HG03095 (cell line): ENCODE data around the gene NDUFV3.
"Not testable (repeated sequence)": the region's sequence is repeated elsewhere in the genome, so short reads cannot be mapped to it uniquely, and the experiment has no call there.

Experiments
- ATAC-seq: cut with Tn5 transposase; IDR thresholded peaks from one replicate; pipeline ENCODE4 v1.9.1; 2021; ENCODE audit warnings: moderate library complexity; ENCODE audit not compliant: unreplicated experiment

The NDUFV3 gene

DNA sequence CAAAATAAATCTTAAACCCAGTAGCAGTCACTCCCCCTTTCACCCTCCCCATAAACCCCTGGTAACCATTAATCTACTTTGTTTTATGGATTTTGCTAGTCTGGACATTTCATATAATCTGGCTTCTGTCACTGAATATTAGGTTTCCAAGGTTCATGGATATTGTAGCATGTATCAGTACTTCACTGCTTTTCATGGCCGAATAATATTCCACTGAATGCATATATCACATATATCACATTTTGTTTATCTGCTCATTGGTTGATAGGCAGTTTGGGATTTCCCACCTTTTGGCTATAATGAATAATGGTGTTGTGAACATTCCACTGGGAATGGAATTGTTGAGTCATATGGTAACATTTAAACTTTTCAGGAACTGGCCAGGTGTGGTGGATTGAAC is 9.2 kb upstream of the NDUFV3 start:
- no peak for ATAC-seq

DNA sequence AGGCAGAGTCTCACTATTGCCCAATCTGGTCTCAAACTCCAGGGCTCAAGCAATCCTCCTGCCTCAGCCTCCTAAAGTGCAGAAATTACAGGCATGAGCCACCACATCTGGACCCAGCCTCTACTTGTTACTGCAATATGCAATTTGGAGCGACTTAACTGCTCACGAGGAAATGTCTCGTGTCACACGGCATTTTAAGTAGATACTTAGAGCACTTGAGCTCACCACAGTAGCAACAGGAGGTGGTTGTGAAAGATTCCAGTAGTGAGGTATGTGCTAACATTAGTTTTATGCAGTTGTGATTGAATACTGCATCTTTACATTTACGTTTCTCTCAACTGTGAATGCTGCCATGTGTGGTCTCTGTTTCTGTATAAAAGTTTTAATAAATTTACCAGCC is 5.8 kb upstream of the NDUFV3 start:
- no peak for ATAC-seq

DNA sequence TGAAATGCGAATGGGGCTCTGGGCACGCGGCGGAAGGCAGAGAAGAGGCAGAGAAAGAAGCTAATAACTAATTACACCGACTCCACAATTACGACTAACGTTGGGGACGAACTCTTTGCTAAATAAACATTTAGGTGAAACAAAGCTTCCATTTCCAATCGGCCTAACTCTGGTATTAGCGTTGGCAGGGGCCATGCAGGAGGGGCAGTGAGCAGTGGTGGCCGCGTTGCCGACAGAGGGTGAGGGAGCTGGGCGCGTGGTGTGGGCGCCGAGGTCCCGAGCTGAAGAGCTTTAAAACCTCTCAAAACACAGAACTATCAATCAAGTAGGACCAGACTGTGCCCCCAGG is 553 bp upstream of the NDUFV3 start:
- peak; percentile 14 for ATAC-seq

DNA sequence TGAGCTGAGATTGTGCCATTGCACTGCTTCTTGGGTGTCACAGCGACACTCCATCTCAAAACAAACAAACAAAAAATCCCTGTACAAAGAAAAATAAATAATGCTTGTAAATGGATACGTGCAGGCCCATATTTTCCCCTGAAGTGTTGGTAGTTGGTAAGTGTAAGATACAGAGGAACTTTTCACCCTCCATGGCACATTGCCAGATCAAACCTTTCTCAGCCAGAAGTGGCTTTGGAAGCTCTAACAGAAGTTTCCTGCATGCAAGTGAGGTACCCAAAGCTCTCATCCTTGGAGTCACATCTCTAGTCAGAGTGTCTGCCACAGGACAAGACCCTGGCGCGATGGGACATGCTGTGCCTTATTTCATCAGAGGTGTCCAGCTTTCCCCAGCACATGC is 7.3 kb downstream of the NDUFV3 start:
- no peak for ATAC-seq

DNA sequence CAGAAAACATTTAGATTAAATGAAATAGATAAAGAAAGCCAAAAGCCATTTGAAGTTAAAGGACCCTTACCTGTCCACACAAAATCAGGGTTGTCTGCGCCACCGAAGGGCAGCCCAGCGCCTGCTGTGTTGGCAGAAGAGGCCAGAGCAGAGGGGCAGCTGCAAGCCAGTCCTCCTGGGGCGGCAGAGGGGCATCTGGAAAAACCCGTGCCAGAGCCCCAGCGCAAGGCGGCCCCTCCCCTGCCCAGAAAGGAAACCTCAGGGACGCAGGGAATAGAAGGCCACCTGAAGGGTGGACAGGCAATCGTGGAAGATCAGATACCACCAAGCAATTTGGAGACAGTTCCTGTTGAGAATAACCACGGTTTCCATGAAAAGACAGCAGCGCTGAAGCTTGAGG is 10.7 kb downstream of the NDUFV3 start:
- ATAC-seq: no peak

DNA sequence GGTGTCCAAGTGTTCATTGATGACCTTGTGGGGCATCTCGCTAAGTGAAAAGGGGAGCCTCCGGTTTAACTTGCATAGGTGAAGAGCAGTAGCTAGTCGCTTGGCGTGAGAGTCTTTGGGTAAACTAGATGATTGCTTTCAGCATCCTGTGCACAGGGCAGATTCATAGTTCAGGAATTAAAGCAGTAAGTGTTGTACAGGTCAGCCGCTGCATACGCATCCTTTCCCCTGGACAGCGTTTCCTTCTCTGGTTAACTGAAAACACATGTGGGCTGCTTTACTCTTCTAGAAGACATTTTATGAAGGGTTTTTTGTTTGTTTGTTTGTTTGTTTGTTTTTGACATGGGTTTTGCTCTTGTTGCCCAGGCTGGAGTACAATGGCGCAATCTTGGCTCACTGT is 12.1 kb downstream of the NDUFV3 start:
- no peak for ATAC-seq

DNA sequence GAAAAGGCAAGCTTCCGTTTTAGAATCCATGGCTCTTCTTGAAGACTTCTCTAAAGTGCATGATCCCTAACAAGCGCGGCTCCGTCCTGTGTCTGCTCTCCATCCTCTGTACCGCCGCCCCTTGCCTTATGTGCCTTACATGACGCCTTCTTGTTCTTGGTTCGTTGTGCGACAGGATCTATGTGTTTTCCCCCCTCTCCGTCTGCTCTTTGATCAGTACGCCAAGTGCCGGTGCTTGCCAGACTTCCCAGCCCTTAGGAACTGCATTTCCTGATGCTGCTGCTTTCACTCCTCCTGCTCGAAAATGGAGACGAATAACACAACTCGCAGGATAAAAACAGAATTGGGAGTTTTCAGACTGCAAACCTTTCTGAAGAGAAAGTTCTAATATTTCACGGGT is 13.1 kb downstream of the NDUFV3 start:
- ATAC-seq: no peak

DNA sequence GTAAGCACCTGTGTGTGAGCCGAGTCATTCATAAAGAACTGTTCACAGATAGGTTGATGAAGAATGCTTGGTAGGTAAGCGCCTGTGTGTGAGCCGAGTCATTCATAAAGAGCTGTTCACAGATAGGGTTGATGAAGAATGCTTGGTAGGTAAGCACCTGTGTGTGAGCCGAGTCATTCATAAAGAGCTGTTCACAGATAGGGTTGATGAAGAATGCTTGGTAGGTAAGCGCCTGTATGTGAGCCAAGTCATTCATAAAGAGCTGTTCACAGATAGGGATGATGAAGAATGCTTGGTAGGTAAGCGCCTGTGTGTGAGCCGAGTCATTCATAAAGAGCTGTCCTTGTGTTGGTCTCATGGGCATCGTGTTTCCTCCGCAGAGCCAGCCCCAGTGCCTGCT is 15.4 kb downstream of the NDUFV3 start:
- not testable (repeated sequence) for ATAC-seq

DNA sequence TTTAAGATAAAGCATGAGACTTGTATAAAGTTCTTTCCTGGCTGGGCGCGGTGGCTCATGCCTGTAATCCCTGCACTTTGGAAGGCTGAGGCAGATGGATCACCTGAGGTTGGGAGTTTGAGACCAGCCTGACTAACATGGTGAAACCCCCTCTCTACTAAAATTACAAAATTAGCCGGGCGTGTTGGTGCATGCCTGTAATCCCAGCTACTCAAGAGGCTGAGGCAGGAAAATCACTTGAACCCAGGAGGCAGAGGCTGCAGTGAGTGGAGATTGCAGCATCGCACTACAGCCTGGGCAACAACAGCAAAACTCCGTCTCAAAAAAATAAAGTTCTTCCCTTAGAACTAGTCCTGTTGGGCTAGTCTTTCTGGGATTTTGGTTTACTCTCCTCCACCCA is 18.8 kb downstream of the NDUFV3 start:
- not testable (repeated sequence) for ATAC-seq

DNA sequence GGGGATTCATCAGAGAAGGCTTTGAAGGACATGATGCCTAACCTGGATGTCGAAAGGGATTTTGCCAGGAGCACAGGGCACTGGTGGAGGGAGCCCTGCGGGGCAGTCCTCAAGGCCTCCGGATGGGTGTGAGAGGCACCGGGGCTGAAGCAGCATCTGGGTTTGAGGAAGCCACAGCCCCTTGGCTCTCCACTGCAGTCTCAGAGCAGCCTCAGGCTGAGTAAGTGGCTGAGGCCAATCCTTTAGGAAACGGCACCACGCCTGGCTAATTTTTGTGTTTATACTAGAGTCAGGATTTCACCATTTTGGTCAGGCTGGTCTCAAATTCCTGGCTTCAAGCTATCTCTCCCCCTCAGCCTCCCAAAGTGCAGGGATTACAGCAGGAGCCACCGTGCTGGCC is 20.4 kb downstream of the NDUFV3 start:
- ATAC-seq: no peak

DNA sequence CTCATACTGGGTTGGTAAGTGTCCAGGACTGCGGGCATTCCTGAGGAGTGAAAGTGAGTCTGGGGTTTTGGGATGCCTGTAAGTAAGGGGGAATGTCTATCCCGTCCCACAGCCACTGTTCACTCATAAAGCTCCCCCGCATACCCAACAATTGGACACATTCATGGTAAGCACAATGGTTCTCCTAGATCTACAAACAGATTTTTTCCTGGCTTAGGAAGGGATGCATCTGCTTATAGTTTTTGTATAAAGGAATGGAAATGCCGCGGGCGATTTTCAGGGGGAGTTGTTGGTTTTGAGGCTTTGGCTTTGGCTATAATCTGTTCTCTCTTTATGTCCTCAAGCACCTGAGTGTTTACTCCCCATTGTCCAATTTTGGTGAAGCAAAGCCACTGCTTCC is 25.2 kb downstream of the NDUFV3 start:
- ATAC-seq: no peak

DNA sequence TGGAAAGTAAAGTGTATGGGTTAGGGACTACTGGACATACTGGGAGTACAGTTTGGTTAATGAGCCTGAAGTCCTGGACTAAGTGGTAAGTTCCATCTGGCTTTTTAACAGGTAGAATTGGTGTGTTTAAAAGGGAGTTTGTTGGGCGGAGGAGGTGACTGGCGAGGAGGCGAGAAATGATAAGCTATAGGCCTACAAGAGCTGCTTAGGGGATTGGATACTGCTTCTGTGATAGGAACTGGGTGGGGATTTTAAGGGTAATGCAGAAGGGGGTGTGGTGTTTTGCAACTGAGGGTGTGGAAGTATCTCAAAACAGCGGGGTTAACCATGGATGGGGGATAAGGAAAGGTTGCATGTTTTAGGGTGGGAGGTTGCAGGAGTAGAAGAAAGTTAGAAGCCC is 28.8 kb downstream of the NDUFV3 start:
- ATAC-seq: no peak

DNA sequence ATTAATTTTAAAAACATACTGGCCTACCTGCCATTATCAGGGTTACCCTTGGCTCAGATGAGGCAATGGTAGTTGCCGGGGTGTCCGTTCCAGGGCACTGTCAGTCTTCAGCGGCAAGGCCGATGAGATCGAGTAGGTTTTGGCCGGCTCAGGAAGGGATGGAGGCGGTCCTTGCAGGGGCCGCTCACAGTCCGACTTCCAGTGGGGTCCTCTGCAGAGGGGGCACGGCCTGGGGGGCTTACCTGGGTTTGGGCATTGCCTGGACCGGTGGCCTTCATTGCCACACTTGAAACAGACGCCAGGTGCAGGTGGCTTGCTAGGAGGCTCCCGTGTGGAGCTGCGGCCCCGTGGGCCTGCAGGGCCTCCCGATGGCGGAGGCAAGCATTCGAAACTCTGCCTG is 29.8 kb downstream of the NDUFV3 start:
- no peak for ATAC-seq

DNA sequence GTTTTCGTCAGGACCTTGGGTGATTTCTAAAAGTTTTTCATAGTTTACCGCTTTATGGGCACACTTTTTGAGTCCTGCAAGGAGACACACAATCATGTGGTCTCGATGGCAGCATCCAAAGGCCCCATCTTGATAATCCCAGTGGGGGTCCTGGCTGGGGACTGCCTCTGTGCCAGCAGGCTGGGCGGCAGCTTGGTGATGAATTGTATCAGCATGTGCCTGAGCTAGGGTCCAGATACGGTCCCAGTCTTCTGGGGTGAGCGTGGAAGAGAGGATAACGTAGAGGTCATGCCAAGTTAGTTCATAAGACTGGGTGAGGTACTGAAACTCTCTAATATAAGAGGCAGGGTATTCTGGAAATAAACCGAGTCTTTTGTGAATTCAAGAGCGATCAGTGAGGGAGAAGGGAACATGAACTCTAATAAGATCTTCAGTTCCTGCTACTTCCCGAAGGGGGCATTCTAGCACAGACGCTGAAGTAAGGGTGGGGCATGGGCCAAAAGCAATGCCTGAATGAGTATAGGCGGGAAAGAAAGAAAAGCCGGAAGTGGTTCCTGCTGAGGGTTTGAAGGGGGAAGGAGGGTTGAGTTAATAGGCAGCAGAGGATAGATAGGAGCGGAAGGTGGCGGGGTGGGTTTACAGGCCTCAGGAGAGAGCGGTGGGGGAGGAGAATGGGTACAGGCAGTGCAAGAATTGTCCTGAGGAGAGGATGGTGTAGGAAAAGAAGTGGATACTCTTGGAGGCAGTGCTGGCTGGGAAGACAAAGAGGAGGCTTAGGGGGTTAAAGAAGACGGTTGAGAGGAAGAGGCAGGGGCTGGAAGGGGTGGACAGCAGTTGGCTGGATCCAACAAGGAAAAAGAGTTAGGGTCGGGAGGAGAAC is 30.7 kb downstream of the NDUFV3 start:
- no peak for ATAC-seq

DNA sequence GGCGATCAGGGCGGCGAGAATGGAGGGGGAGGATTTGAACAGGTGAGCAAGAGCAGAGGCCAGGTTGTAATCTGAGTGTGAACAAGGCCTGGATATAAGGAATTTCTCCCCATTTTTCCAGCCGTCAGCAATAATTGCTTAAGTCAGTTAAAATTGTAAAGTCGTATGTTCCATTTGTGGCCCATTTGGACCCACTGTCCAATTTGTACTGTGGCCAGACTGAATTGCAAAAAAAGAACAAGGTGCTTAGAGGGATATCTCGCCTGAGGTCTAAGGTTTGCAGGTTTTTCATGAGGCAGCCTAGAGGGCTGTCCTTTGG is 31.3 kb downstream of the NDUFV3 start:
- ATAC-seq: no peak

DNA sequence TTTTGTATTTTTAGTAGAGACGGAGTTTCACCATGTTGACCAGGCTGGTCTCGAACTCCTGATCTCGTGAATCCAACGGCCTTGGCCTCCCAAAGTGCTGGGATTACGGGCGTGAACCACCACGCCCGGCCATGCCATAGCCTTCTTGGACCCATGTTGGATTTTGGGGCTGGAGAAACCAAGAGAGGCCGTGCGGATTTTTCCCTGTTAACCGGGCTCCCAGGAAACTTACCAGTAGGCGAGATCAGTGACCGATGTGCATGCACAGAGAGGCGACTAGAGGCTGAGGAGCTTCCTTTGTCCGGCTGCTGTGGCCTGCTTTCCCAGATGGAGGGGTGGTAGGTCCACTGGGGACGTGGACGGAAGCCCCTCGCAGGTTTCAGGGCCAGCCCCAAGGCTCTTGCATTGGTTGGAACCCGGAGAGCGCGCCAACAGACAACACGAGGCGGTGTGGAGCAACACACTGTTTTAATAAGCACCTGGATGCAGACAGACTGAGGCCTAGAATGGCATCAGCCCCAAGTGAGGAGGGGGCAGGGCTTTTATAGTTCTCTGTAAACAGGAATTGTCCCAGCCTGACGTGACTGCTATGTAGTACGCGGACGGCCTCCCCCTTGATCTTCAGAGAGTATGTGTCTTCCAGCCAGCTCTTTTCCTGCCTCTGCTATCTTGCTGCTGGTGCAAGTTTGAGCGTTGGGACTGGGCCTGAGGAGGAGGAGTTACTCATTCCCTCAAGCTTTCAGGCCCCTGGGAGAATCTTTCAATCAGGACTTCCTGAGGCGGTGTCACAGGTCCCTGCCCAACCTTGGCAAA is 32.2 kb downstream of the NDUFV3 start, which contains the start of gene ERVH48-1:
ERVH48-1 (minus strand) TSS at position 517 of the 813 bp plus-strand sequence. CDS start 6,624 bp downstream, outside the sequence.
- ATAC-seq: no peak

DNA sequence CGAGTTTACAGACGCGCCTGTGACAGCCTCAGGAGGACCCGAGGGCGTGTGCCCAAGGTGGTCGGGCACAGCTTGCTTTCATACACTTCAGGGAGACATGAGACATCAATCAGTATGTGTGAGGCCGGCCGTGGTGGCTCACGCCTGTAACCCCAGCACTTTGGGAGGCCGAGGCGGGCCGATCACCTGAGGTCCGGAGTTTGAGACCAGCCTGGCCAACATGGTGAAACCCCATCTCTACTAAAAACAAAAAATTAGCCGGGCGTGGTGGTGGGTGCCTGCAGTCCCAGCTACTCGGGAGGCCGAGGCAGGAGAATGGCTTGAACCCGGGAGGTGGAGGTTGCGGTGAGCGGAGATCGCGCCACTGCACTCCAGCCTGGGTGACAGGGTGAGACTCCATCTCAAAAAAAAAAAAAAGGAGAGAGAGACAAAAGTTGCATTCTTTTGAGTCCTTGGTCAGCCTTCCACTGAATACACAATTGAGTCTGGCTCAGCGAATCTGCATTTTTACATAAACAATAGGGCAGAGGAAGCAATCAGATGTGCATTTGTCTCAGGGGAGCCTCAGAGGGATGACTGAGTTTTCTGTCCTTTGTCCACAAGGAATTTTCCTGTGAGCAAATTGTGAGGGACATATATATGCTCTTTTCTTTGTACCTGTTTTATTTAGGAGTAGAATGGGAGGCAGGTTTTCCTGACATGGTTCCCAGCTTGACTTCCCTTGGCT is 34.5 kb downstream of the NDUFV3 start:
- not testable (repeated sequence) for ATAC-seq

DNA sequence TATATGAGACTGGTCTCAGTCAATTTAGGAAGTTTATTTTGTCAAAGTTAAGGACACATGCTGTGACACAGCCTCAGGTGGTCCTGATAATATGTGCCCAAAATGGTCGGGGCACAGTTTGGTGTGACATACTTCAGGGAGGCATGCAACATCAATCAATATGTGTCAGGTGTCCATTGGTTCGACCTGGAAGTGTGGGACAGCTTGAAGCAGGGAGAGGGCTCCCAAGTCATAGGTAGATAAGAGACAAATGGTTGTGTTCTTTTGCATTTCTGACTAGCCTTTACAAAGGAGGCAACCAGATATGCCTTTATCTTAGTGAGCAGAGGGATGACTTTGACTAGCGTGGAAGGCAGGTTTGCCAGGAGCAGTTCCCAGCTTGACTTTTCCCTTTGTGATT is 36.9 kb downstream of the NDUFV3 start:
- ATAC-seq: no peak

DNA sequence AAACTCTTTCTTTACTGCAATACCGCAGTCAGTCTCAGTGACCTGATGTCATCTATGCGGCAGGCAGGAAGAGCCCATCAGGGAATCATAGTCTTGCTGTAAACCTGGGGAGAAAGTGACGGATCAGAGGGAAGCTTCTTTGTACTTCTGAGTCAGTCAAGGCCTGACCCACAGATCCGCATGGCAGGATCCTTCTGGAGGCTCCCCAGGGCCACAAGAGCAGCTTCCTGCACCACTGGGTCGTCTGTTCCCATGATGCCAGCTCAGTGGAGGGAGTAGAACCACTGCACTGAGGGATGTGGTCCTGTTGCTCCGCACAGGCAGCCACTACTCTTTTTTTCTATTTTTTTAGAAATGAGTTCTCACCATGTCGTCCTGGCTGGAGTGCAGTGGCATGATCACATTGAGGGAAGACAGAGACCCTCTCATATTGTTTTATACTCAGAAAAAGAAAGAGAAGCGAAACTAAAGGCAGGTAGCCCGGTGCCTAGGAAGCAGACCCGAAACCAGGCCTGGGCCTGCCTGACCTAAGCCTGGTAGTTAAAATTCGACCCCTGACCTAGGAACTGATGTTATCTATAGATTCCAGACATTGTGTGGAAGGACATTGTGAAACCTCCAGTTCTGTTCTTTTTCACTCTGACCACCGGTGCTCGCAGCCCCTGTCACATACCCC is 38.6 kb downstream of the NDUFV3 start:
- no peak for ATAC-seq

DNA sequence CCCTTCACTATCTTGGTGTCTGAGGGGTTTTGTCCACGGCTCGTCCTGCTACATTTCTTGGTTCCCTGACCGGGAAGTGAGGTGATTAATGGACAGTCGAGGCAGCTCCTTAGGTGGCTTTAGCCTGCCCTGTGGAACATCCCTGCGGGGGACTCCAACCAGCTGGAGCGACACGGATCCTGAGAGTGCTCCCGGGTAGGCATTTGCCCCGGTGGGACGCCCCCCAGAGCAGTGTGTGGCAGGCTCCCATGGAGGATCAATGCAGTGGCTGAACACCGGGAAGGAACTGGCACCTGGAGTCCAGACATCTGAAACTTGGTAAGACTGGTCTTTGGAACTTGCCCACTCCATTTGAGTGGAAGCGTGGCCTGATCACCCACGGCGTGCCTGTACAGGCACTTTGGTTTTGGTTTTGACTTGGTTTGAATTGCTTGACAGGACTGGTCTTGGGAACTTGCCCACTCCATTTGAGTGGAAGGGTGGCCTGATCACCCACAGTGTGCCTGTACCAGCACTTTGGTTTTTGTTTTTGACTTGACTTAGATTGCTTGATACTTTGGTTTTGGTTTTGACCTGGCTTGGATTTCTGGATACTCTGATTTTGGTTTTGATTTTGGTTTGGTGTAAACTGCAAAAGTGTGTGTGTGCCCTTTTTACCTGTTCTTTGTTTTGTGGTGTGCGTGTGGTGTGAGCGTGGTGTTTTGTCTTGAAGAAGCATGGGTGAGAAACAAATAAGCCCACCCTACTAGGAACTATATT is 39.4 kb downstream of the NDUFV3 start:
- not testable (repeated sequence) for ATAC-seq
